Fibroblast of villous mesenchyme (primary cell): ENCODE measurements around the gene TBC1D5. TPM values are rescaled to one million over a fixed set of nuclear protein-coding genes. Genes with fewer than 3 reads are reported as not detected.
"Not testable (repeated sequence)": the region's sequence is repeated elsewhere in the genome, so short reads cannot be mapped to it uniquely, and the experiment has no call there.

Source experiments
- DNase-seq: peaks from one replicate; pipeline ENCODE4 v3.0.0-alpha.2; 2010; ENCODE audit warnings: low read depth
- H3K4me3 ChIP-seq: 2 replicates; pipeline ENCODE4 v1.5.1; 2011; ENCODE audit warnings: low read depth, mild to moderate bottlenecking, low read length
- CTCF ChIP-seq: IDR thresholded peaks from 2 replicates; pipeline ENCODE4 v1.5.1; 2012; ENCODE audit warnings: low read depth, mild to moderate bottlenecking, low read length; ENCODE audit not compliant: insufficient read depth
- total RNA-seq: library from RNA; depleted of rRNA; stranded (reverse); fragments of >200 nt; gene quantifications from 2 replicates; pipeline ENCODE4 v1.2.3, GENCODE V29; 2012

The TBC1D5 gene
- total RNA-seq, 1 donor = 107 TPM

DNA sequence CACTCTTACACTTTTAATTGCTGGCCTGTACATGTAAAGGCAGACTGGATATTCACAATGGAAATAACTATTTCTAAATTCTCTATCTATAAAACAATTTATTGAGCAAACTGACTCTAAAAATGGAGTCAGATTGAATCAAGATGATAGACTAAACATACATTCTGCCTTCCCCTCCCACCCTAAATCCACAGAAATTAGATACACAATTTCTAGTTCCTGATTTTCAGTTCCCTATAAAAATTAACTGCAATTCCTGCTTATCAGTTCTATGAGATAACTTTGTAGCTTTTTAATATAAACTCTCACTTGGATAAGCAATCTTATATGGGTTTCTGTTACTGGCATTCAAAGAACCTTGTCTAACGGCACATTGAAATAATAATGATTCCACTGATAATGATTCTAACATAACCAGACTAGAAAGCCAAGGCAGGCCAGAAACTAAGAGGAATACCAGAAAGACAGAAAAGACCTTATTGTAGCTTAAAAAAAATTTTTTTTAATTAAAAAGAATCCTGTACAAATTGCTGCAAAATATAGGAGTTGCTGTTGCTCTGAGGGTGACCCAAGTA is 33.1 kb downstream of the TBC1D5 start:
- no peak for DNase-seq
- TF ChIP-seq CTCF = no peak
- no peak overlapping the region for H3K4me3 ChIP-seq

DNA sequence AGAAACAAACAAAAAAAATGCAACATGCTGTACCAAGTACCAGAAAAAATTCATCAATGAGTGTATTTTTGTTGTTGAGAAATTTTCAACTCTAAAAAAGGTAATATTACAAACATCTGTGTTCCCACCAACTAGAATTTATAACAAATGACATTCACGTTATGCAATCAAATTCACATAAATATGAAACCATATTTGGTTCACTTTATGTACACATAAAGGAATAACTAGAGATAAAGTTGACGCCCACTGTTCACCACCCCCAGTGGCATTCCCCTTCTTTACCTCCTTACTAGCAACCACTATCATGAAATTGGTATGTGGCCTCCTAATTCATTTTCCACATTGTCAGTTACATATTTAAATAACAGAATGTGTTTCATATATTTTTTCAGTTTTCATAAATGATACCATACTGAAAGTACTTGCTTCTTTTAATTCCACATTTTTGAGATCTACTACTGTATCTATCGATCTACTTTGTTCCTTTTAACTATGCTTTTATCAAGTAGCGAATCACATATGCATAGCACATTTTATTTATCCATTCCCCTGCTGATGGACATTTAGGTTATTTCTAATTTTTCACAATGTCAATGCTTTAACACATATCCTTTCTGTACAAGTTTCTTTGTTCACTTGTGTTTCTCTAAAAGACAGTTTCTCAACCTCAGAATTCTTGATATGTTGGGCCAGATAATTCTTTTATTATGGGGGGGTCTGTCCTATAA is 34.5 kb downstream of the TBC1D5 start:
- peak; percentile 19 for DNase-seq
- no peak for TF ChIP-seq CTCF
- no peak overlapping the region for H3K4me3 ChIP-seq

DNA sequence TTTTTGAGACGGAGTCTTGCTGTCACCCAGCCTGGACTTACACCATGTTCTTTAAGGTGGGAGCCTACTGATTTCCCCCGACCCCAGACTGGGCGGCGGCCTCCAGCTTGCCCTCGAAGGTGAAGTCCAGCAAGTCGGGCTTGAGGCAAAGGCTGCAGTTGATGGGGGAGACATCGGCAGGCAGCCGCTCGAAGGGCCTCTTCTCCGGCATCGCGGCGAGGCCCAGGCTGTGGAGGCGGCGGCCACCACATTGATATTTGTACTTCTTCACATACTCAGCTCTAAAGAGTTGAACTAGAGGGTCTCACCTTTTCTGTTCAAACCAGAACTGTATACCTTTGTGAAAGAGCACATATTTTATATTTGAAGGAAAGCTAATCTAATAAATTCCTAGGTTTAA is 36.4 kb downstream of the TBC1D5 start:
- not testable (repeated sequence) for H3K4me3 ChIP-seq, DNase-seq

- not testable (repeated sequence) for H3K4me3 ChIP-seq, DNase-seq
These were observed 42.6 kb downstream of the TBC1D5 start for GRCh38 chr3:17699815-17700214.

DNA sequence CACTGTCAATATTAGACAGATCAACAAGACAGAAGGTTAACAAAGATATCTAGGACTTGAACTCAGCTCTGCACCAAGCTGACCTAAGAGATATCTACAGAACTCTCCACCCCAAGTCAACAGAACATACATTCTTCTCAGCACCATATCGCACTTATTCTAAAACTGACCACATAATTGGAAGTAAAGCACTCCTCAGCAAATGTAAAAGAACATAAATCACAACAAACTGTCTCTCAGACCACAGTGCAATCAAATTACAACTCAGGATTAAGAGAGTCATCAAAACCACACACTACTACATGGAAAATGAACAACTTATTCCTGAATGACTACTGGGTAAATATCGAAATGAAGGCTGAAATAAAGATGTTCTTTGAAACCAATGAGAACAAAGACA is 46.8 kb downstream of the TBC1D5 start:
- not testable (repeated sequence) for H3K4me3 ChIP-seq, DNase-seq

- not testable (repeated sequence) for H3K4me3 ChIP-seq, DNase-seq
These were observed 48.8 kb downstream of the TBC1D5 start for GRCh38 chr3:17693670-17693999.

DNA sequence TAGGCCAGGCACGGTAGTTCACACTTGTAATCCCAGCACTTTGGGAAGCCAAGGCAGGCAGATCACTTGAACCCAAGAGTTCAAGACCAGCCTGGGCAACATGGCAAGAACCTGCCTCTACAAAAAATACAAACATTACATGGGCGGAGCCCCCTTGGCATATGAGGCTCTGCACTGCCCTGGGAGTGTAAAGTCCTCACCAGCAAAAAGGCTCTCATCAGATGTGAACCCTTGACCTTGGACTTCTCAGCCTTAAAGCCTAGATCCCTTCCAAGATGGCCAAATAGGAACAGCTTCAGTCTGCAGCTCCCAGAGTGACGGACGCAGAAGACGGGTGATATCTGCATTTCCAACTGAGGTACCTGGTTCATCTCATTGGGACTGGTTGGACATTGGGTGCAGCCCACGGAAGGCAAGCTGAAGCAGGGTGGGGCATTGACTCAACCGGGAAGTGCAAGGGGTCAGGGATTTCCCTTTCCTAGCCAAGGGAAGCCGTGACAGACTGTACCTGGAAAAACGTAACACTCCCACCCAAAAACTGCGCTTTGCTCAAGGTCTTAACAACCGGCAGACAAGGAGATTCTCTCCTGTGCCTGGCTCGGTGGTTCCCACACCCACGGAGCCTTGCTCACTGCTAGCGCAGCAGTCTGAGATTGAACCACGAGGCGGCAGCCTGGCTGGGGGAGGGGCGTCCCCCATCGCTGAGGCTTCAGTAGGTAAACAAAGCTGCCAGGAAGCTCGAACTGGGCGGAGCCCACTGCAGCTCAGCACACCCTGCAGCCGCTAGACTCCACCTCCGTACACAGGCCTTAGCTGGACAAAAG is 49.4 kb downstream of the TBC1D5 start:
- peak; percentile 32 for DNase-seq
- not testable (repeated sequence) for H3K4me3 ChIP-seq

DNA sequence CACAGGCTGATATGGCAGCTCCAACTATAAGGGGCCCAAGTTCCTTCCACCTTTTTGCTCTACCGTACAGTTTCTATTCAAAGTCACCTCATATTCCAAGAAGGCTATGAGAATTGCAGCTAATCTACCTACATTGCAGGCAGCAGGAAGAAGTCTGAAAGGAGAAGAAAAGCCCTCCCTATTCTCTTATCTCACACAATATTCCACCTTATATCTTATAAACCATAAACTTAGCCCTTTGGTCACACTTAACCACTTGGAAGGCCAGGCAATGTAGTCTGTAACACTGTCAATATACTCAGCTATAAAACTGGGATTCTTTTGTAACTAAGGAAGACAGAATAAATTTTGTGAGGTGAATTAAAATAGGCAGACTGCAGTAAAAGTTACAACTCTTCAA is 54.9 kb downstream of the TBC1D5 start:
- no peak for DNase-seq
- TF ChIP-seq CTCF = no peak
- no peak overlapping the region for H3K4me3 ChIP-seq

DNA sequence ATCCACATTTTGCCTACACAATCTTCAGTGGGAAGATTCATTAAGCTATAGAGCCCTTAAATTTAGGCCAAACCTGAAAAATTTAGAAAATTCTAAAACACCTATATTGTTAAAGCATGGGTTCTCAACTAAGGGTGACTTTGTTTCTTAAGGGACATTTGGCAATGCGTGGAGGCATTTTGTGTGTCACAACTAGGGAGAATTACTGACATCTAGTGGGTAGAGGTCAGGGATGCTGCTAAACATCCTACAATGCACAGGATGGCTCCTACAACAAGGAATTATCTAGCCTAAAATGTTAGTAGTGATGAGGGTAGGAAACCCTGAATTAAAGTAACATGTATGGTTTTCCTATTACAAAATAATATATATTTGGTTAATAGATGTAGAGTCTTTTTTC is 55.8 kb downstream of the TBC1D5 start:
- TF ChIP-seq CTCF = peak; percentile 26
- no peak for DNase-seq
- H3K4me3 ChIP-seq = no peak overlapping the region
